ENCODE data around the gene AMER2. TPM values are rescaled to one million over a fixed set of nuclear protein-coding genes. Genes with fewer than 3 reads are reported as not detected.

The AMER2 gene
- total and polyA plus RNA-seq, 8 donors = 0.03 to 1.1 (median 0.14) TPM; not detected in 5

DNA sequence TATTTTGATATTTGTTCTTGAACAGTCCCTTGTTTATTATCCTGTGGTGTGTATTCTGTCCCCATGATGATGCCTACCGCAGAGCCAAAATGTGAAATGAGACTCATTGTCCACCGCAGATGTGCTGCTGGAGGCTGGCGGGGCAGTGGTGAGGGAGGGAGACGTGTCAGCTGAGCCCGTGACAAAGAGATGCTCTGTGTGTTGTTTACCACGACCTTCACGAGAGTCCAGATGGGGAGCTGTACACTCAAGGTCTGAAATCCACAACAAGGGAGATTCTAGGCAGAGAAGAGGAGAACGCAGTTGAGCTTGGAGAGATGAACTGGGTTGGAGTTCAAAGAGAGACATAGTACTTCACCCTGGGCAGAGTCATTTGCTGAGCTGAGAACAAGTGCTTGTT lies 20.8 kb upstream of the AMER2 start:
- H3K36me3 ChIP-seq = no peaks in the 10 kb centered on the region
- no peak overlapping the region for H3K27ac ChIP-seq
- peaks cover 0 to 5% (median 1%) of the 10 kb centered on the region in 4 donors for H3K9me3 ChIP-seq
- intact Hi-C loops (cut with DNase I; ENCODE audit: low total_unique reads) = no loop called here
- 75 to 80% (median 76%) methylated on average over 8 of the region's 8 CpGs for WGBS, 5 donors
- no peaks in the 10 kb centered on the region for H3K4me1 ChIP-seq
- no peak overlapping the region for H3K4me3 ChIP-seq
- peaks cover 0 to 48% (median 0%) of the 10 kb centered on the region in 3 donors for H3K27me3 ChIP-seq
- TF ChIP-seq, protein P1, sequence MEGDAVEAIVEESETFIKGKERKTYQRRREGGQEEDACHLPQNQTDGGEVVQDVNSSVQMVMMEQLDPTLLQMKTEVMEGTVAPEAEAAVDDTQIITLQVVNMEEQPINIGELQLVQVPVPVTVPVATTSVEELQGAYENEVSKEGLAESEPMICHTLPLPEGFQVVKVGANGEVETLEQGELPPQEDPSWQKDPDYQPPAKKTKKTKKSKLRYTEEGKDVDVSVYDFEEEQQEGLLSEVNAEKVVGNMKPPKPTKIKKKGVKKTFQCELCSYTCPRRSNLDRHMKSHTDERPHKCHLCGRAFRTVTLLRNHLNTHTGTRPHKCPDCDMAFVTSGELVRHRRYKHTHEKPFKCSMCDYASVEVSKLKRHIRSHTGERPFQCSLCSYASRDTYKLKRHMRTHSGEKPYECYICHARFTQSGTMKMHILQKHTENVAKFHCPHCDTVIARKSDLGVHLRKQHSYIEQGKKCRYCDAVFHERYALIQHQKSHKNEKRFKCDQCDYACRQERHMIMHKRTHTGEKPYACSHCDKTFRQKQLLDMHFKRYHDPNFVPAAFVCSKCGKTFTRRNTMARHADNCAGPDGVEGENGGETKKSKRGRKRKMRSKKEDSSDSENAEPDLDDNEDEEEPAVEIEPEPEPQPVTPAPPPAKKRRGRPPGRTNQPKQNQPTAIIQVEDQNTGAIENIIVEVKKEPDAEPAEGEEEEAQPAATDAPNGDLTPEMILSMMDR (IDR thresholded peaks at IDR 0.05) = no peak
- no peak for TF ChIP-seq POLR2AphosphoS5 (IDR thresholded peaks at IDR 0.05)
- no peak for DNase-seq

DNA sequence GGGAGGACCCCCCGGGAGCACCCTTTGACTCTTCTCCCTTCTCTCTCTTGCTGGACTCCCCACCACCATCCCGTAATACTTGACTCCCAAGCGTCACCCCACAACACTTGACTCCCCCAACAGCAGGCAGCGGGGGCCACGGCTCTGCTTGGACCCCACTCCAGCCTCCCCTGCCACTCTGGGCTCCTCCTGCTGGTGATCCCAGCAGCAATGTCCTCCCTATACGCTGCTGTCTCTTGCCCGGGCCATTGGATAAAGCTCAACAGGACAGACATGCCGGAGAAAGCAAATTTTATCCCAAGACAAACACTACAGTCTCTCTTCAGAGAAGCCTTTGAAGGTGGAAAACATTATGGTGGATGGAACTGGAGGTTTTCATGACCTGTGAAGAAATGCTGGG lies 20.4 kb upstream of the AMER2 start:
- TF ChIP-seq POLR2A (IDR thresholded peaks at IDR 0.05) (no peak), POLR2AphosphoS5 (IDR thresholded peaks at IDR 0.05) (no peak), EP300 (IDR thresholded peaks at IDR 0.05) (no peak)
- TF ChIP-seq, protein P1 (IDR thresholded peaks at IDR 0.05) = no peak
- no peak for DNase-seq
- peaks cover 0 to 5% (median 1%) of the 10 kb centered on the region in 4 donors for H3K9me3 ChIP-seq
- 85 to 95% (median 90%) methylated on average over 8 of the region's 8 CpGs for WGBS, 5 donors
- no peaks in the 10 kb centered on the region for H3K4me1 ChIP-seq
- H3K27me3 ChIP-seq = peaks cover 0 to 53% (median 0%) of the 10 kb centered on the region in 3 donors
- intact Hi-C loops (cut with DNase I; ENCODE audit: low total_unique reads) = no loop called here
- H3K36me3 ChIP-seq = no peaks in the 10 kb centered on the region
- H3K4me3 ChIP-seq = no peak overlapping the region
- no peak overlapping the region for H3K27ac ChIP-seq

DNA sequence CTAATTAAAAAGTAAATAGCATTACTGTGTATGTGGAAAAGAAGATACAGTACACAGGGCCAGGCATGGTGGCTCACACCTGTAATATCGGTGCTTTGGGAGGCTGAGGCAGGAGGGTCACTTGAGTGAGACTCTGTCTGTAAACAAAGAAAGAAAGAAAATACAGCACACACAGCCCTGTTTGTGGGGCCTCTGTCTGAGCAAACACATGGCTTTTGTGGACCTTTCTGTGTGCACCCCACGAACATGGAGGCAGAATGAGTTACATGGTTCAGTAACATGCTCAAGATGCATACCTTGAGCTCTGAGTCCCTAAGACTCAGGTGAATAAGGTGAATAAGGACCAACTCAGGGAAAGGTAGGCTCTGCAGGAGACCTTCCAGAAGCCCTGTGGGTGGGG lies 20.0 kb upstream of the AMER2 start:
- Histone ChIP-seq H3K4me3 (no peak overlapping the region), H3K9me3 (peaks cover 0 to 5% (median 1%) of the 10 kb centered on the region in 4 donors), H3K4me1 (no peaks in the 10 kb centered on the region), H3K27ac (no peak overlapping the region), H3K27me3 (peaks cover 0 to 54% (median 0%) of the 10 kb centered on the region in 3 donors), H3K36me3 (no peaks in the 10 kb centered on the region)
- WGBS, 5 donors = 65 to 85% (median 77%) methylated on average over 2 of the region's 2 CpGs
- TF ChIP-seq, protein P1 (IDR thresholded peaks at IDR 0.05) = no peak
- TF ChIP-seq POLR2A (IDR thresholded peaks at IDR 0.05) = no peak
- no peak for TF ChIP-seq EP300 (IDR thresholded peaks at IDR 0.05)
- no peak for TF ChIP-seq POLR2AphosphoS5 (IDR thresholded peaks at IDR 0.05)
- DNase-seq = no peak
- intact Hi-C loops (cut with DNase I; ENCODE audit: low total_unique reads) = no loop called here

DNA sequence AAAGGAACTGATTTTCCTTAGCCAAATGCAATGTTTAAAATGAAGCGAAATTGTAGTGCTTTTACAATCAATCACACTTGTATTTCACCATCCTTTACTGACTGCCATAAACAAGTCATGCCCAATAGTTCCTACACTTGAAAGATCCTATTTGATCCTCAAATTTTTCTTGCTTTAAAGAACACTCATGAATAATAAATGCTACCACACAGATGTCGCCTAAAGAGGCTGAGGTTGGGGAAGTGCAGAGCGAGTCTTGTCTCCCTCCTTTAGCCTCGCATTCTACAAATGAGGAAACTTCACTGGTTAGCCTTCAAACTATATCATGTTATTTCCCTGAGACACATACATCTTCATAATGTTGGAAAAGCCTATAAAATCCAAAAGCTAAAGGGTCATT lies 18.7 kb upstream of the AMER2 start:
- intact Hi-C loops (cut with DNase I; ENCODE audit: low total_unique reads) = no loop called here
- H3K36me3 ChIP-seq = no peaks in the 10 kb centered on the region
- no peaks in the 10 kb centered on the region for H3K4me1 ChIP-seq
- no peak overlapping the region for H3K4me3 ChIP-seq
- peaks cover 0 to 5% (median 1%) of the 10 kb centered on the region in 4 donors for H3K9me3 ChIP-seq
- peaks cover 0 to 51% (median 0%) of the 10 kb centered on the region in 3 donors for H3K27me3 ChIP-seq
- no peak for DNase-seq
- no peak overlapping the region for H3K27ac ChIP-seq
- WGBS, 5 donors = 60 to 78% (median 63%) methylated on average over 4 of the region's 4 CpGs
- TF ChIP-seq, protein P1 (IDR thresholded peaks at IDR 0.05) = no peak
- TF ChIP-seq POLR2A (IDR thresholded peaks at IDR 0.05) (no peak), POLR2AphosphoS5 (IDR thresholded peaks at IDR 0.05) (no peak), EP300 (IDR thresholded peaks at IDR 0.05) (no peak)

Measured in stomach (tissue), 9 donors.